ENCODE measurements around the gene COL8A2. TPM values are rescaled to one million over a fixed set of nuclear protein-coding genes. Genes with fewer than 3 reads are reported as not detected.

COL8A2 gene
- total RNA-seq, 2 donors from 2014 or later = 7.9 to 10.7 TPM

GRCh38 chr1:36128126-36128904, 3.3 kb upstream of the COL8A2 start:
- intact Hi-C loops (cut with DNase I) = no loop called here

DNA sequence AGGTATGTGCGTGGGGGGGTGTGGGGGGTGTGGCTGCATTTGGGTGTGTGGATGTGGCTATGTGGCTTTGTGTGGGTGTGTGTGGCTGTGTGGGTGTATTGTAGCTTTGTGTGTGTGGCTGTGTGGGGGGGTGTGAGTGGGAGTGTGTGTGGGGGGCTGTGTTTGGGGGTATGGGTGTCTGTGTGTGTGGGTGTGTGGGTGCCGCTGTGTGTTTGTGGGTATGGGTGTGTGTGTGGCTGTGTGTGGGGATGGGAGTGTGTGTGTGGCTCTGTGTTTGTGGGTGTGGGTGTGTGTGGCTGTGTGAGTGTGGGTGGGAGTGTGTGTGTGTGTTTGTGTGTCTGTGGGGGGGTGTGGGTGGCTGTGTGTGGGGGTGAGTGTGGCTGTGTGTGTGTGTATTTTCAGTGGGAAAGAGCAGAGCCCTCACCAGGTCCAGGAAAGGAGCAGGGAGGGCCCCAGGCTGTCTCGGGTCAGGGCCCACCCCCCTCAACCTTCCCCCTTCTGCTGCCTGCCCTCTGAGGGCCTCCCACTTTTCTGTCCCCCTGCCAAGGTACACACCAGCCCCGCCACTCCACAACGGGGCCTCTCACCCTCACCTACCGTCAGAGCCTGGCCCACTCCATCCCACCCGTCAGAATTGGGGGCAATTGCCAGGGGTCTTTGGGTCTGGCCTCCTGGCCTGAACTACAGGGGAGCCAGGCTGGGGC, 1.9 kb upstream of the COL8A2 start:
- H3K27ac ChIP-seq = no peak overlapping the region
- TF ChIP-seq POLR2A (IDR thresholded peaks at IDR 0.05) (no peak), POLR2AphosphoS5 (IDR thresholded peaks at IDR 0.05) (no peak), CTCF (IDR thresholded peaks at IDR 0.05) (no peak)
- no peaks in the 10 kb centered on the region for H3K36me3 ChIP-seq
- no peaks in the 10 kb centered on the region for H3K27me3 ChIP-seq (replicated peaks; ENCODE audit: insufficient read depth)
- H3K9me3 ChIP-seq = no peaks in the 10 kb centered on the region
- no peak overlapping the region for H3K4me3 ChIP-seq
- 39% methylated on average over 7 of the region's 7 CpGs for WGBS
- intact Hi-C loops (cut with DNase I) = no loop called here
- H3K4me1 ChIP-seq (replicated peaks) = no peaks in the 10 kb centered on the region
- DNase-seq (ENCODE audit: low spot score) = no peak

More at GRCh38 chr1:36128126-36128904, 3.3 kb upstream of the COL8A2 start:
- Histone ChIP-seq H3K36me3 (no peaks in the 10 kb centered on the region), H3K27ac (no peak overlapping the region), H3K4me3 (no peak overlapping the region), H3K27me3 (replicated peaks; ENCODE audit: insufficient read depth) (no peaks in the 10 kb centered on the region), H3K4me1 (replicated peaks) (no peaks in the 10 kb centered on the region), H3K9me3 (no peaks in the 10 kb centered on the region)
- DNase-seq (ENCODE audit: low spot score) = no peak
- 92% methylated on average over 11 of the region's 11 CpGs for WGBS
- TF ChIP-seq POLR2A (IDR thresholded peaks at IDR 0.05) (no peak), POLR2AphosphoS5 (IDR thresholded peaks at IDR 0.05) (no peak), CTCF (IDR thresholded peaks at IDR 0.05) (no peak)

DNA sequence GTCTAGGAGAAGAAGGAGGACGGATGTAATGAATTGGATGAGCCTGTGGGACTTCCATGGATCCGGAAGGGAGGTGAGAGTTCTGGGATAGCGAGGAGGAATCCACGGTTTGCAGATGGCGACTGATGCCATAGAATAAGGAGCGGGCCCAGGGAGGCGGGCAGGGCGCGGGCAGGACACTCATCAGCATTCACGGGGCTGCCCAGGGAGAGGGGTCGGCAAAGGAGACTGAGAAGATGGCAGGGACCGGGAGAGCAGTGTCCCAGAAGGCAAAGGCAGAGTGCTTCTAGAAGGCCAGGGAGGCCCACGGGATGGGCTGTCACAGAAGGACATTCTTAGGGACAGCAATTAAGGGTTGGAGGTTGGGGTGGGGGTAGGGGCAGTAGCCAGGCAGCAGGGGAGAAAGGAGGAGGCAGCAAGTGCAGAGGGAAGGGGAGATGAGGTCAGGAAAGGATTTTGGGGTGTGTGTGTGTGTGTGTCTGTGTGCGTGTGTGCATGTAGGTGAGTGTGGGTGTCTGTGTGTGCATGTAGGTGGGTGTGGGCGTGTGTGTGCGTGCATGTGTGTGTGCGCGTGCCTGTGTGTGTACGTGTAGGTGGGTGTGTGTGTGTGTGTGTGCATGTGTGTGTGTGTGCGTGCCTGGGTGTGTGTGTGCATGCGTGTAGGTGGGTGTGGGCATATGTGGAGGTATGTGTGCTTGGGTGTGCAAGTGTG, 1.1 kb upstream of the COL8A2 start:
- intact Hi-C loops (cut with DNase I) = no loop called here
- DNase-seq (ENCODE audit: low spot score) = no peak
- no peaks in the 10 kb centered on the region for H3K9me3 ChIP-seq
- no peaks in the 10 kb centered on the region for H3K4me1 ChIP-seq (replicated peaks)
- TF ChIP-seq POLR2A (IDR thresholded peaks at IDR 0.05) = no peak
- no peak for TF ChIP-seq POLR2AphosphoS5 (IDR thresholded peaks at IDR 0.05)
- no peak for TF ChIP-seq CTCF (IDR thresholded peaks at IDR 0.05)
- H3K27me3 ChIP-seq (replicated peaks; ENCODE audit: insufficient read depth) = no peaks in the 10 kb centered on the region
- WGBS = 84% methylated on average over 21 of the region's 21 CpGs
- H3K4me3 ChIP-seq = no peak overlapping the region
- no peak overlapping the region for H3K27ac ChIP-seq
- H3K36me3 ChIP-seq = no peaks in the 10 kb centered on the region

DNA sequence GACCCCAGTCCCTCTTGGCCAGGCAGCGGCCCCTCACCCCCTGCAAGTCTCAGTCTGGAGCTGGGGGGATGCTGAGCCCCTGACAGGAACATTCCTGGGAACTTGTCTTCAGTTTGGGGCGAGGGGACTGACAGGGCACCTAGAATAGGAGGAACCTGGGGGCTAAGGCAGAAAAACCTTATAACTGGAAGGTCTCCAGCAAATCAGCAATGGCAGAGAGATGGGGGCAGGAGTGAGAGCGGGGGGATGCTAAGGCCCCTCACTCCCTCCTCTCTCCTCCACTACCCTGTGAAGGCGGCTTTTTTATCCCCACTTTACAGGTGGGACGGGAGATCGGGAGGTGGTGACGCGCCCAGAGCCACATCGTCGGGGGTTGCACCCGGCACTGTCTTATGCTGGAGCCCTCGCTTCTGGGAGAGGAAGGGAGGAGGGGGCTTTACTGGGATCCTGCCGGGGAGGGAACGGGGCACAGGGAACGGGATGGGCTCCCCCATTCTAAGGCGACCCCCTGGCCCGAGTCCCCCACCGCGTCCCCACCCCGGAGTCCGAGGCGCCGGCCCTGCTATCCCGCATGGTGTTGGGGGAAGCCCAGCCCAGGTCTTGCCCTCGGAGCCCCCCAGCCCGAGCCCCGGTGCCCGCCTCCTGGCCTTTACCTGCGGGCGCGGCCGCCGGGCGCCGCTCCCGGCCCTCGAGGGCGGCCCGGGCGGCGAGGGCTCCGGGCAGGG, 456 bp downstream of the COL8A2 start:
- TF ChIP-seq POLR2AphosphoS5 (IDR thresholded peaks at IDR 0.05) (no peak), CTCF (IDR thresholded peaks at IDR 0.05) (no peak), POLR2A (IDR thresholded peaks at IDR 0.05) (no peak)
- Histone ChIP-seq H3K27me3 (replicated peaks; ENCODE audit: insufficient read depth) (no peaks in the 10 kb centered on the region), H3K4me3 (peak overlapping the region; percentile 25 to 37), H3K9me3 (no peaks in the 10 kb centered on the region), H3K27ac (no peak overlapping the region), H3K36me3 (no peaks in the 10 kb centered on the region), H3K4me1 (replicated peaks) (no peaks in the 10 kb centered on the region)
- 36% methylated on average over 24 of the region's 42 CpGs for WGBS
- intact Hi-C loops (cut with DNase I) = no loop called here
- DNase-seq (ENCODE audit: low spot score) = no peak

Data from prostate gland (tissue), 2 donors.